Mesenchymal stem cell (in vitro differentiated cells and primary cell): ENCODE data around the gene TTLL11.

ENCODE experiments used
- DNase-seq: peaks from one replicate; pipeline ENCODE4 v3.0.0-alpha.2; 2013
- H2AFZ ChIP-seq: one replicate; pipeline ENCODE4 v1.6.1; 2013; ENCODE audit warnings: low read depth, mild to moderate bottlenecking, control low read depth, inconsistent platforms, low read length, moderate library complexity
- H2AK5ac ChIP-seq: 2 replicates; pipeline ENCODE4 v1.6.1; 2013; ENCODE audit warnings: low read length, moderate library complexity, mild to moderate bottlenecking, inconsistent platforms; ENCODE audit not compliant: severe bottlenecking
- H2BK120ac ChIP-seq: one replicate; pipeline ENCODE4 v1.6.1; 2013; ENCODE audit warnings: low read depth, mild to moderate bottlenecking, inconsistent platforms, low read length, moderate library complexity
- H2BK12ac ChIP-seq, 2 experiments: one replicate each; pipeline ENCODE4 v1.6.1; 2013; ENCODE audit warnings: inconsistent platforms in 2 of 2, low read length in 2 of 2, mild to moderate bottlenecking in 2 of 2, moderate library complexity in 2 of 2, control low read depth in 1 of 2
- H2BK15ac ChIP-seq: one replicate; pipeline ENCODE4 v1.6.1; 2013; ENCODE audit warnings: mild to moderate bottlenecking, low read depth, inconsistent platforms; ENCODE audit not compliant: poor library complexity, severe bottlenecking
- H2BK5ac ChIP-seq: 2 replicates; pipeline ENCODE4 v1.6.1; 2013; ENCODE audit warnings: low read depth, mild to moderate bottlenecking, low read length, control low read depth, inconsistent platforms; ENCODE audit not compliant: poor library complexity, severe bottlenecking
- H3K14ac ChIP-seq, 2 experiments: one replicate each; pipeline ENCODE4 v1.6.1; 2013; ENCODE audit warnings: inconsistent platforms in 2 of 2, low read length in 2 of 2, control low read depth in 1 of 2, mild to moderate bottlenecking in 1 of 2, moderate library complexity in 1 of 2
- H3K18ac ChIP-seq, 2 experiments: one replicate each; pipeline ENCODE4 v1.6.1; 2013; ENCODE audit warnings: inconsistent platforms in 2 of 2, low read length in 2 of 2, control low read depth in 1 of 2, low read depth in 1 of 2, mild to moderate bottlenecking in 1 of 2
- H3K23ac ChIP-seq, 2 experiments: one replicate each; pipeline ENCODE4 v1.6.1; 2013; ENCODE audit warnings: inconsistent platforms in 2 of 2, low read length in 2 of 2, mild to moderate bottlenecking in 2 of 2, moderate library complexity in 2 of 2, control low read depth in 1 of 2
- H3K27ac ChIP-seq: 2 replicates; pipeline ENCODE4 v1.5.1; 2013; ENCODE audit warnings: mild to moderate bottlenecking, moderate library complexity, low read length, control low read depth, inconsistent platforms; ENCODE audit not compliant: poor library complexity, severe bottlenecking
- H3K27me3 ChIP-seq, 2 experiments: 2 replicates each; pipeline versions ENCODE4 v1.6.1 to v1.7.0; 2013; ENCODE audit warnings: low read length in 2 of 2, mild to moderate bottlenecking in 2 of 2, moderate library complexity in 2 of 2, control low read depth in 1 of 2, inconsistent platforms in 1 of 2; ENCODE audit not compliant: control insufficient read depth in 1 of 2, insufficient read depth in 1 of 2
- H3K36me3 ChIP-seq, 2 experiments: 2 replicates each; pipeline versions ENCODE4 v1.6.1 to v1.7.0; 2013; ENCODE audit warnings: low read length in 2 of 2, control low read depth in 1 of 2, inconsistent platforms in 1 of 2, low read depth in 1 of 2, mild to moderate bottlenecking in 1 of 2; ENCODE audit not compliant: insufficient read depth in 2 of 2, control insufficient read depth in 1 of 2
- H3K4ac ChIP-seq, 2 experiments: one replicate each; pipeline ENCODE4 v1.6.1; 2013; ENCODE audit warnings: inconsistent platforms in 2 of 2, low read length in 2 of 2, mild to moderate bottlenecking in 2 of 2, moderate library complexity in 2 of 2, control low read depth in 1 of 2, low read depth in 1 of 2
- H3K4me1 ChIP-seq: 2 replicates; pipeline ENCODE4 v1.6.1; 2013; ENCODE audit warnings: low read depth, low read length, control low read depth; ENCODE audit not compliant: control insufficient read depth, insufficient read depth
- H3K4me2 ChIP-seq: 2 replicates; pipeline ENCODE4 v1.6.1; 2013; ENCODE audit warnings: low read length, mild to moderate bottlenecking, inconsistent platforms; ENCODE audit not compliant: poor library complexity, severe bottlenecking
- H3K4me3 ChIP-seq, 2 experiments: 2 replicates each; pipeline versions ENCODE4 v1.5.1 to v1.7.0; 2013; ENCODE audit warnings: low read length in 2 of 2, mild to moderate bottlenecking in 2 of 2, control low read depth in 1 of 2, low read depth in 1 of 2; ENCODE audit not compliant: insufficient read depth in 1 of 2
- H3K79me1 ChIP-seq: replicated peaks from 2 replicates; pipeline ENCODE4 v1.6.1; 2013; ENCODE audit warnings: mild to moderate bottlenecking, control low read depth, low read length, inconsistent platforms; ENCODE audit not compliant: poor library complexity, severe bottlenecking
- H3K9ac ChIP-seq: 2 replicates; pipeline ENCODE4 v1.7.0; 2013; ENCODE audit warnings: mild to moderate bottlenecking, low read length, moderate library complexity
- H3K9me3 ChIP-seq: 2 replicates; pipeline ENCODE4 v1.7.0; 2013; ENCODE audit warnings: mild to moderate bottlenecking, low read length; ENCODE audit not compliant: control insufficient read depth
- H4K8ac ChIP-seq: one replicate; pipeline ENCODE4 v1.6.1; 2013; ENCODE audit warnings: inconsistent platforms, mild to moderate bottlenecking, low read length, moderate library complexity
- H4K91ac ChIP-seq: one replicate; pipeline ENCODE4 v1.6.1; 2013; ENCODE audit warnings: mild to moderate bottlenecking, low read length, inconsistent platforms
- WGBS: methylation state at CpG from one replicate; pipeline ENCODE4 v1.1.7; 2013; ENCODE audit warnings: mixed read lengths; 5-methylcytosine and 5-hydroxymethylcytosine counted together

TTLL11 gene

DNA sequence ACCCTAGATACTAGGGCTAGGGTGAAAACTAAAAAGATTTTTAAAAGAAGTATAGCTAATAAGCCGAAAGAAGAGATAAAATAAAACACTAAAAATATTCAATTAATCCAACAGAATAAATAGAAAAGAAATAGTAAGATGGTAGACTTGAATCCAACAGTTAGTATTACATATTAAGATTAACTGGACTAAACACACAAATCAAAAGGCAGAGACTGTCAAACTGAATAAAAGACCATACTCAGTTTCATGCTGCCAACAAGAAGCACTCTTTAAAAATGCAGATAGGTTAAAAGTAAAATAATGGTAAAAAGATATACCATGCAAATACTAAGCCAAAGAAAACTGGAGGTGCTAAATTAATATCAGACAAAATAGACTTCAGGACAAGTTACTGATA is 65.0 kb downstream of the TTLL11 start:
- Histone ChIP-seq H3K79me1 (peaks cover 1% of the 10 kb centered on the region), H3K4ac (no peak overlapping the region), H4K91ac (no peak overlapping the region), H2BK5ac (no peak overlapping the region), H3K9me3 (no peaks in the 10 kb centered on the region), H4K8ac (no peak overlapping the region), H3K23ac (no peak overlapping the region), H3K4me2 (no peak overlapping the region), H2AK5ac (no peak overlapping the region), H2BK15ac (no peak overlapping the region), H3K4me3 (no peak overlapping the region), H2AFZ (no peak overlapping the region), H2BK120ac (no peak overlapping the region), H3K36me3 (peaks cover 0 to 12% of the 10 kb centered on the region in 2 experiments), H3K9ac (no peak overlapping the region), H3K27me3 (no peaks in the 10 kb centered on the region), H2BK12ac (no peak overlapping the region), H3K18ac (no peak overlapping the region), H3K14ac (no peak overlapping the region), H3K27ac (no peak overlapping the region), H3K4me1 (peaks cover 11% of the 10 kb centered on the region)
- no peak for DNase-seq
- WGBS, result no CpG with 5 or more reads among the region's 1 CpG

DNA sequence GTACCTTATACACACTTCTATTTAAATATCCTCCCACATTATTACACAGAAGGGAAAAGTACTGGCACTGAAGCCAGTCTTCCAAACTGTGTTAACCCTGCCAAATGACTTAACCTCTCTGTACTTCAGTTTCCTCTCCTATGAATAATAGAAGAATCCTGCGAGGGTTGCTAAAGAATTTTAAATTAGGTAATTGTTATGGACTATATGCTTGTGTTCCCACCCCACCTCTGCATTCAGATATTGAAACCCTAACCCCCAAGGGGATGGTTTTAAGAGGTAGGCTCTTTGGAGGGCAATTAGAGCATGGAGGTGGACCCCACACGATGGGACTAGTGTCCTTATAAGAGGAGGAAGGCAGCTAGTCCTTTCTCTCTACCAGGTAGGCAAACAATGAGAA is 72.7 kb downstream of the TTLL11 start:
- no peak overlapping the region for H3K4me2 ChIP-seq
- no peak overlapping the region for H3K27ac ChIP-seq
- no peaks in the 10 kb centered on the region for H3K27me3 ChIP-seq
- no peak overlapping the region for H2AFZ ChIP-seq
- peaks cover 0 to under 1% of the 10 kb centered on the region in 2 experiments for H3K36me3 ChIP-seq
- H3K4me1 ChIP-seq, result no peaks in the 10 kb centered on the region
- no peaks in the 10 kb centered on the region for H3K9me3 ChIP-seq
- H4K91ac ChIP-seq, result no peak overlapping the region
- H4K8ac ChIP-seq, result no peak overlapping the region
- H2BK120ac ChIP-seq, result no peak overlapping the region
- no peaks in the 10 kb centered on the region for H3K79me1 ChIP-seq
- H2BK12ac ChIP-seq, result no peak overlapping the region
- no peak overlapping the region for H3K18ac ChIP-seq
- H2BK15ac ChIP-seq, result no peak overlapping the region
- 38% methylated on average over 1 of the region's 2 CpGs for WGBS
- H3K9ac ChIP-seq, result no peak overlapping the region
- DNase-seq, result no peak
- no peak overlapping the region for H2BK5ac ChIP-seq
- no peak overlapping the region for H3K4ac ChIP-seq
- H3K4me3 ChIP-seq, result no peak overlapping the region
- no peak overlapping the region for H3K14ac ChIP-seq
- no peak overlapping the region for H3K23ac ChIP-seq
- no peak overlapping the region for H2AK5ac ChIP-seq

DNA sequence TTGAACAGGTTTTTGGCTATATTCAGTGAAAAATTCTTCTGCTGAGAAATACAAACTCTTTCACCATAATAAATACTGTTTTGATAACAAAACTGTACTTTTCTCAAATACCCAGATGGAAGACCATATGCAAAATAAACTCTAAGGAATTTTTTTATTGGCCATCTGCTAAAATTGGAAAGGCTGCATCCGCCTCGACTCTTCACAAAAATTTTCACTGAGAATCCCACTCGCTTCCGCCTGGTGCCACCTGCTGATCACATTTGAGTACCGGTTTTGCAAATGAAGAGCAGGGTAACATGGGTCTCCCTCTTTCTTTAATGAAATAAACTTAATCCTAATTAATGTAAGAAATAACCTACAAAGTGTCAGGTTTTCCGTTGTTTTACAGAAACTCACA is 76.4 kb downstream of the TTLL11 start:
- no peak overlapping the region for H3K9ac ChIP-seq
- no peak overlapping the region for H3K14ac ChIP-seq

DNA sequence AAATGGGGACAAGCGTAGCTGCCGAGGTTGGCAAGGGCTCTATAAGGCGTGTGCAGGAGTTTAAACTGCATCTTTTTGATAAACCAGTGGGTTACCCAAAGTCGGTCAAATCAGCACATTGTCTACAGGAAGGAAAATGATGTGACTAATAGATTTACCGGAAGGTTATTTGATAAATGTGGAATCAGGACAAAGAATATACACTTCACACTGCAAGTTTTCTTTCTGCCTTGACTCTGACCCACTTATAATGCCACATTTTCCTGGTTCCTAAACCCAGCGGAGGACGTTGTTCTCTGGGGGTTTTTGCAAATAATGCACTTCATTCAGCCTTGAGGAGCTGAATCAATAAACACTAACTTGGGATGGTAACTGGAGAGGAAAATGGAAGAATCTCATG is 76.8 kb downstream of the TTLL11 start:
- Histone ChIP-seq H3K4me2 (no peak overlapping the region), H3K27me3 (no peaks in the 10 kb centered on the region), H2AK5ac (no peak overlapping the region), H3K36me3 (no peaks in the 10 kb centered on the region), H3K23ac (no peak overlapping the region), H2AFZ (no peak overlapping the region), H2BK120ac (no peak overlapping the region), H2BK15ac (no peak overlapping the region), H3K18ac (no peak overlapping the region), H3K79me1 (no peaks in the 10 kb centered on the region), H3K9me3 (no peaks in the 10 kb centered on the region), H3K4ac (no peak overlapping the region), H3K27ac (no peak overlapping the region), H3K4me1 (no peaks in the 10 kb centered on the region), H4K8ac (no peak overlapping the region), H3K4me3 (no peak overlapping the region), H3K14ac (no peak overlapping the region), H2BK5ac (no peak overlapping the region), H2BK12ac (no peak overlapping the region), H3K9ac (no peak overlapping the region), H4K91ac (no peak overlapping the region)
- 79% methylated on average over 6 of the region's 7 CpGs for WGBS
- no peak for DNase-seq

More for the DNA sequence above, 76.4 kb downstream of the TTLL11 start:
- no peak overlapping the region for H2BK5ac ChIP-seq
- H2AFZ ChIP-seq, result no peak overlapping the region
- no peak overlapping the region for H4K8ac ChIP-seq
- H2BK15ac ChIP-seq, result no peak overlapping the region
- no peak overlapping the region for H2AK5ac ChIP-seq
- no peak overlapping the region for H3K18ac ChIP-seq
- no peaks in the 10 kb centered on the region for H3K4me1 ChIP-seq
- WGBS, result 44% methylated on average over 6 of the region's 6 CpGs
- no peaks in the 10 kb centered on the region for H3K27me3 ChIP-seq
- H2BK120ac ChIP-seq, result no peak overlapping the region
- DNase-seq, result no peak
- no peaks in the 10 kb centered on the region for H3K9me3 ChIP-seq
- H3K23ac ChIP-seq, result no peak overlapping the region
- H4K91ac ChIP-seq, result no peak overlapping the region
- no peak overlapping the region for H3K4ac ChIP-seq
- H2BK12ac ChIP-seq, result no peak overlapping the region
- H3K4me3 ChIP-seq, result no peak overlapping the region
- no peaks in the 10 kb centered on the region for H3K36me3 ChIP-seq
- H3K4me2 ChIP-seq, result no peak overlapping the region
- H3K27ac ChIP-seq, result no peak overlapping the region
- H3K79me1 ChIP-seq, result no peaks in the 10 kb centered on the region
